Measurements from ENCODE around the gene FCRLA.
"Not testable (repeated sequence)": the region's sequence is repeated elsewhere in the genome, so short reads cannot be mapped to it uniquely, and the experiment has no call there.

The FCRLA gene

DNA sequence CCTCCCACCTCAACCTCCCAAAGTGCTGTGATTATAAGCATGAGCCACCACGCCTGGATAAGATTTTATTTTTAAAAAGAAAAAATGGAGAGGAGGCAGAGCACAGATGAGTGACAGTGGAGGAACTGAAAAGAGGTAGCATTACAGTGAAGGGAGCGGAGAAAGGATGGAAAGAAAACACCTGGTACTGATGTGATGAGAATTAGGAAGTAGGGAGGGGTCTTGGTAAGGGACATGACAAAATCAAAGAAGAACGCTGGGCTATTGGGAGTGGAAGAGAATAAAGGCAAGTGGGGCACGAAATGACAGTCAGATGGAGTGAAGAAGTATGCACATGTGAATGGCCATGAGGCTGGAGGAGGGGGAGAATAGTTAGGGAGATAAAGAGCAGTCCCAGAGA is 2.3 kb downstream of the FCRLA start:
- no peak overlapping the region for H3K4me2 ChIP-seq (ENCODE audit: low read length)
- no peaks in the 10 kb centered on the region for H3K36me3 ChIP-seq (ENCODE audit: insufficient read depth, low read length)
- no peak overlapping the region for H3K9ac ChIP-seq (ENCODE audit: low read depth, low read length)
- H3K4me1 ChIP-seq (ENCODE audit: control insufficient read depth, insufficient read depth, low read length): peaks cover 17% of the 10 kb centered on the region
- H3K9me3 ChIP-seq (replicated peaks; ENCODE audit: low read length): no peaks in the 10 kb centered on the region
- no peak overlapping the region for H3K4me3 ChIP-seq (ENCODE audit: low read length)
- peaks cover 4% of the 10 kb centered on the region for H3K27me3 ChIP-seq (ENCODE audit: control insufficient read depth, insufficient read depth, low read length)

DNA sequence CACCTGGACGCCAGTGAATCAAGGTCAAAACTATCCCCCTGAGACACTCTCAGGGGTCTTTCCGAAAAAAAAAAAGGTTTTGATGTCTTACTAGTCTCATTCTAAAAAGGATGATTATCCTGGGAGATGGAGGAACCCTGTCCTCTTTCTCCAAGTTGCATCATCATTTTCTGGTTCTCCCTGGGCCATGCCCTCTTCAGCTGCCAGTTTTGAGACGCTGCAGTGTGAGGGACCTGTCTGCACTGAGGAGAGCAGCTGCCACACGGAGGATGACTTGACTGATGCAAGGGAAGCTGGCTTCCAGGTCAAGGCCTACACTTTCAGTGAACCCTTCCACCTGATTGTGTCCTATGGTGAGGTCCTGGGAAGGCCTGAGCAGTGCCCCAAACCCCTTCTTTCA is 3.5 kb downstream of the FCRLA start:
- Histone ChIP-seq H3K9ac (ENCODE audit: low read depth, low read length) (no peak overlapping the region), H3K4me1 (ENCODE audit: control insufficient read depth, insufficient read depth, low read length) (peaks cover 16% of the 10 kb centered on the region), H3K4me3 (ENCODE audit: low read length) (no peak overlapping the region), H3K27me3 (ENCODE audit: control insufficient read depth, insufficient read depth, low read length) (peaks cover 8% of the 10 kb centered on the region), H3K9me3 (replicated peaks; ENCODE audit: low read length) (no peaks in the 10 kb centered on the region), H3K4me2 (ENCODE audit: low read length) (no peak overlapping the region), H3K36me3 (ENCODE audit: insufficient read depth, low read length) (no peaks in the 10 kb centered on the region)

- Histone ChIP-seq H3K4me1 (ENCODE audit: control insufficient read depth, insufficient read depth, low read length) (peaks cover 19% of the 10 kb centered on the region), H3K9me3 (replicated peaks; ENCODE audit: low read length) (no peaks in the 10 kb centered on the region)
Observed at GRCh38 chr1:161718559-161719324, 11.7 kb downstream of the FCRLA start.

GRCh38 chr1:161719325-161719611 is 12.2 kb downstream of the FCRLA start:
- Histone ChIP-seq H3K4me1 (ENCODE audit: control insufficient read depth, insufficient read depth, low read length) (peaks cover 19% of the 10 kb centered on the region), H3K9ac (ENCODE audit: low read depth, low read length) (no peak overlapping the region), H3K4me3 (ENCODE audit: low read length) (no peak overlapping the region), H3K9me3 (replicated peaks; ENCODE audit: low read length) (no peaks in the 10 kb centered on the region), H3K27me3 (ENCODE audit: control insufficient read depth, insufficient read depth, low read length) (peaks cover 15% of the 10 kb centered on the region), H3K36me3 (ENCODE audit: insufficient read depth, low read length) (no peaks in the 10 kb centered on the region), H3K4me2 (ENCODE audit: low read length) (no peak overlapping the region)

More at GRCh38 chr1:161718559-161719324, 11.7 kb downstream of the FCRLA start:
- no peak overlapping the region for H3K9ac ChIP-seq (ENCODE audit: low read depth, low read length)
- no peak overlapping the region for H3K4me2 ChIP-seq (ENCODE audit: low read length)
- H3K27me3 ChIP-seq (ENCODE audit: control insufficient read depth, insufficient read depth, low read length): peaks cover 19% of the 10 kb centered on the region
- no peak overlapping the region for H3K4me3 ChIP-seq (ENCODE audit: low read length)
- no peaks in the 10 kb centered on the region for H3K36me3 ChIP-seq (ENCODE audit: insufficient read depth, low read length)

- Histone ChIP-seq H3K36me3 (ENCODE audit: insufficient read depth, low read length) (no peaks in the 10 kb centered on the region), H3K4me3 (ENCODE audit: low read length) (no peak overlapping the region), H3K4me2 (ENCODE audit: low read length) (no peak overlapping the region), H3K27me3 (ENCODE audit: control insufficient read depth, insufficient read depth, low read length) (peaks cover 10% of the 10 kb centered on the region), H3K9me3 (replicated peaks; ENCODE audit: low read length) (no peaks in the 10 kb centered on the region), H3K9ac (ENCODE audit: low read depth, low read length) (no peak overlapping the region), H3K4me1 (ENCODE audit: control insufficient read depth, insufficient read depth, low read length) (peaks cover 19% of the 10 kb centered on the region)
Observed at GRCh38 chr1:161720422-161720821, 13.4 kb downstream of the FCRLA start.

DNA sequence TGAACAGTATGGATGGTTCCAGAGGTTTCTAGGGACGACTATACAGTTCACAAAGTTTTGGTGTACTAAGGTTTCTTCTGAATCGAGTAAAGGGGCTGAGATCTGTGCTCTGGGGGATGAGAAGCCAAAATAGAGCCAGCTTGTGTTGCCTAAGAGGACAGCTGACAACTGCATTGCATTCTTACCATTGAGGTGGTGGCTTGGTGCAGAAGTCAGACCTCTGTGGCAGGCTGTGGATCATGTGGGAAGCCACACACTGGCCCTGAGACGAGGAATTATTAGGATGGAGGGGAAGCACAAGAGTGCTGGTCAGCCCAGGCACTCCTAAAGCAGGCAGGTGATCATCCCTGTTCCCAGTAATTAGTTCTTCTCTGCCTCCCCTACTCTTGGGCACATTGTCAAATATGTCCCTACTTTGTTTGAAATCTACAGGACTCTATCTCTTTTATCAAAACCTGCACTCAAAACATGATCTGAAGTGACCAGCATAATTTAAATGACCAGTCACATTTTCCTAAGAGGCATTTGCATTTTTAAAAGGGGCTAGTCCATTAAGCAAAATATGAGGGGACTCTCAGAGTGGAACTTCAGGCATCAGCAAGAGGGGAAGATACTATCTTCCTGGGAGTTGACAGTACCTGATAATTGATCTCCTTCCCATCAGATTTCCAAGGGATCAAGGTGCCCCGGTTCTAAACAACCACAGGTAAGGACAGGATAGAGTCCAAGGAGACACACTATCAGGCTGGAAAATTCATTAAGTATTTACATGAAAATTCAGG is 14.1 kb downstream of the FCRLA start, which contains the start of gene FCRLB:
Gene FCRLB (plus strand): TSS at position 589 of the 782 bp plus-strand sequence. CDS start 1,129 bp downstream, outside the sequence.
- Histone ChIP-seq H3K9ac (ENCODE audit: low read depth, low read length) (peak within 1 kb of the TSS; percentile 14), H3K4me3 (ENCODE audit: low read length) (peak within 1 kb of the TSS; percentile 7), H3K9me3 (replicated peaks; ENCODE audit: low read length) (no peaks in the 10 kb centered on the region), H3K27me3 (ENCODE audit: control insufficient read depth, insufficient read depth, low read length) (peaks cover 5% of the 10 kb centered on the region), H3K4me1 (ENCODE audit: control insufficient read depth, insufficient read depth, low read length) (peaks cover 25% of the 10 kb centered on the region), H3K36me3 (ENCODE audit: insufficient read depth, low read length) (no peaks in the 10 kb centered on the region), H3K4me2 (ENCODE audit: low read length) (peak within 1 kb of the TSS; percentile 32)

GRCh38 chr1:161721738-161722343 is 14.8 kb downstream of the FCRLA start:
- Histone ChIP-seq H3K4me2 (ENCODE audit: low read length) (peak overlapping the region; percentile 32), H3K27me3 (ENCODE audit: control insufficient read depth, insufficient read depth, low read length) (no peaks in the 10 kb centered on the region), H3K36me3 (ENCODE audit: insufficient read depth, low read length) (no peaks in the 10 kb centered on the region), H3K4me1 (ENCODE audit: control insufficient read depth, insufficient read depth, low read length) (peaks cover 25% of the 10 kb centered on the region), H3K9ac (ENCODE audit: low read depth, low read length) (peak overlapping the region; percentile 14), H3K9me3 (replicated peaks; ENCODE audit: low read length) (no peaks in the 10 kb centered on the region), H3K4me3 (ENCODE audit: low read length) (peak overlapping the region; percentile 7)

DNA sequence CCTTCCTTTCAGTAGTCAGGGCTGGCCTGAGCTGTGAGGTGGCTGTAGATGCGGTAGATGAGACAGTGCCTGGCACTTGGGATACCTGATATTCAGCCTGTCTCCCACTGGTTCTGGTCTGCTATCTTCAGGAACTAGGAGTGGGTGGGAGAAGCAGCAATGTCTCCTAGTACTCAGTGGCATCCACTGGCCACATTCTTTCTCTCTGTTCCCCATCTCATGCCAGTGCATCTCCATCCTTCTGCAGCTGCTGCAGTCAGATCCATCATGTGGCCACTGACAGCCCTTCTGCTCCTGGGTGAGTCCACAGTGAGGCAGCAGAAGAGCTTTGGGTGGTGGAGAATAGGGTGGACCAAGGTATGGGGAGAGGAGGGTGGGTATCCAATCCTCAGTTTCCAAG is 15.4 kb downstream of the FCRLA start:
- Histone ChIP-seq H3K9me3 (replicated peaks; ENCODE audit: low read length) (no peaks in the 10 kb centered on the region), H3K9ac (ENCODE audit: low read depth, low read length) (no peak overlapping the region), H3K4me2 (ENCODE audit: low read length) (peak overlapping the region; percentile 26), H3K27me3 (ENCODE audit: control insufficient read depth, insufficient read depth, low read length) (no peaks in the 10 kb centered on the region), H3K4me1 (ENCODE audit: control insufficient read depth, insufficient read depth, low read length) (peaks cover 29% of the 10 kb centered on the region), H3K36me3 (ENCODE audit: insufficient read depth, low read length) (no peaks in the 10 kb centered on the region), H3K4me3 (ENCODE audit: low read length) (no peak overlapping the region)

DNA sequence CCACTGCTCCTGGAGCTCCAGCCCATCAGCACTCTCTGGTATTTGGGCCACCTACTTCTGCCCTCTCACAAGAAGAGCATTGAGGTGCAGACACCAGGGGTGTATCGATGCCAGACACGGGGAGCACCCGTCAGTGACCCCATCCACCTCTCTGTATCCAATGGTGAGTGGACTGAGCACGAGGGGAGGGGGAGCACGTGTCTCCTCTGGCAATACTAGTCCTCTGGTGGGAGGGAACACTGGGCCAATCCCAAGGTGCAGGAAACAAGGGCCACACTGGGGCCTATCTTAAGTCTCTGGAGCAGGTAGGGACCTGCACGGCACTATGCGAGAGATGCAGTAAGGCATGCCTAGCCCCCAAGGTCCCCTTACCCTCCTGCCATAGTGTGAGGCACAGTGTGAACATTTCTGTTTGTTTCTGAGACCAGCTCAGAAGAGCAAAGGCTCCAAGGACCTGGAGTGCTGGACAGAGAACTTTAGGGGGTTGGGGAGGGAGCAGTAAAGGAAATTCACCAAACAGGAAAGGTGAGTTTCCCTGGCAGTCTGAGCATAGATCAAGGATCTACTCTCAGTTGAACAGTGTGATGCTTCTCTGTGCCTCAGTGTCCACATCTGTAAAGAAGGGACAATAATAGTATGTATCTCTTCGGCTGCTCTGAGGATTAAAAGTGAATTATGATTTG is 16.6 kb downstream of the FCRLA start:
- Histone ChIP-seq H3K4me1 (ENCODE audit: control insufficient read depth, insufficient read depth, low read length) (peaks cover 34% of the 10 kb centered on the region), H3K9me3 (replicated peaks; ENCODE audit: low read length) (no peaks in the 10 kb centered on the region), H3K4me2 (ENCODE audit: low read length) (no peak overlapping the region), H3K4me3 (ENCODE audit: low read length) (no peak overlapping the region), H3K27me3 (ENCODE audit: control insufficient read depth, insufficient read depth, low read length) (no peaks in the 10 kb centered on the region), H3K9ac (ENCODE audit: low read depth, low read length) (no peak overlapping the region), H3K36me3 (ENCODE audit: insufficient read depth, low read length) (no peaks in the 10 kb centered on the region)

DNA sequence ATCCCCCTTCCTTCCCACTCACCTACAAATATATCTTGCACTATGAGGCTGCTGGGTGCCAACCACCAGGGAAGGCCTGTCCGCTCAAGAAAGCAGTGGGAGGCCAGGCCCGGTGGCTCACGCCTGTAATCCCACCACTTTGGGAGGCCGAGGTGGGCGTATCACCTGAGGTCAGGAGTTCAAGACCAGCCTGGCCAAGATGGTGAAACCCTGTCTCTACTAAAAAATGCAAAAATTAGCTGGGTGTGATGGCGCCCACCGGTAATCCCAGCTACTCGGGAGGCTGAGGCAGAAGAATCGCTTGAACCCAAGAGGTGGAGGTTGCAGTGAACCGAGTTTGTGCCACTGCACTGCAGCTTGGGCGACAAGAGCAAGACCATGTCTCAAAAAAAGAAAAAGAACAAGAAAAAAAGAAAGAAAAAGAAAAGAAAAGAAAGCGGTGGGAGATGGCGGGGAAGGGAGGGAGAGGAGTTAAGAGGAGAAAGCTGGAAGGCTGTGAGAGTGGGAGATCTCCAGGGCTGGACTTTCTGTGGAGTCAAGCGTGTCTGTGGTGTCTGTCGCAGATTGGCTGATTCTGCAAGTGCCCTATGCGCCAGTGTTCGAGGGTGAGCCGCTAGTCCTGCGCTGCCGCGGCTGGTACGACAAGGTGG is 18.4 kb downstream of the FCRLA start:
- Histone ChIP-seq H3K4me3 (ENCODE audit: low read length) (peak overlapping the region; percentile 88), H3K4me2 (ENCODE audit: low read length) (peak overlapping the region; percentile 90), H3K9ac (ENCODE audit: low read depth, low read length) (peak overlapping the region; percentile 84), H3K4me1 (ENCODE audit: control insufficient read depth, insufficient read depth, low read length) (peaks cover 44% of the 10 kb centered on the region)
- not testable (repeated sequence) for H3K27me3 ChIP-seq (ENCODE audit: control insufficient read depth, insufficient read depth, low read length); H3K36me3 ChIP-seq (ENCODE audit: insufficient read depth, low read length); H3K9me3 ChIP-seq (replicated peaks; ENCODE audit: low read length)

Measured in skeletal muscle satellite cell (primary cell).